CD4-positive, alpha-beta T cell treated with Interleukin-6 for 4 hours (primary cell): ENCODE results near the gene MUSTN1.

ENCODE experiments used
- DNase-seq: peaks from one replicate; pipeline ENCODE4 v3.0.0-alpha.2; 2020; ENCODE audit warnings: mixed read lengths

Gene MUSTN1

GRCh38 chr3:52834871-52835501 lies at the start of gene MUSTN1:
TSS of gene MUSTN1 (minus strand) at chr3:52835019. CDS start at chr3:52834948, 71 bp downstream.
- no peak for DNase-seq

GRCh38 chr3:52882377-52882776 lies 47.6 kb upstream of the MUSTN1 start:
- DNase-seq: no peak

- no peak for DNase-seq
Measured at GRCh38 chr3:52881871-52882270, 47.1 kb upstream of the MUSTN1 start.

GRCh38 chr3:52880474-52880873 lies 45.7 kb upstream of the MUSTN1 start:
- no peak for DNase-seq

- DNase-seq: no peak
Measured at GRCh38 chr3:52880047-52880446, 45.2 kb upstream of the MUSTN1 start.

GRCh38 chr3:52879581-52879980 lies 44.8 kb upstream of the MUSTN1 start:
- DNase-seq: no peak

GRCh38 chr3:52879090-52879489 lies 44.3 kb upstream of the MUSTN1 start:
- DNase-seq: no peak

- no peak for DNase-seq
Measured at GRCh38 chr3:52877085-52877484, 42.3 kb upstream of the MUSTN1 start.

- DNase-seq: peak; percentile 19
Measured at GRCh38 chr3:52874864-52875587, 40.2 kb upstream of the MUSTN1 start.

- no peak for DNase-seq
Measured at GRCh38 chr3:52874160-52874701, 39.4 kb upstream of the MUSTN1 start.

GRCh38 chr3:52873433-52874159 lies 38.8 kb upstream of the MUSTN1 start:
- no peak for DNase-seq

- no peak for DNase-seq
Measured at GRCh38 chr3:52872245-52872644, 37.4 kb upstream of the MUSTN1 start.

GRCh38 chr3:52871761-52872160 lies 36.9 kb upstream of the MUSTN1 start:
- no peak for DNase-seq

- no peak for DNase-seq
Measured at GRCh38 chr3:52870471-52870870, 35.7 kb upstream of the MUSTN1 start.

- DNase-seq: no peak
Measured at GRCh38 chr3:52866427-52866826, 31.6 kb upstream of the MUSTN1 start.

GRCh38 chr3:52865994-52866393 lies 31.2 kb upstream of the MUSTN1 start:
- DNase-seq: no peak

GRCh38 chr3:52860424-52860768 lies 25.6 kb upstream of the MUSTN1 start:
- no peak for DNase-seq

GRCh38 chr3:52859686-52860423 lies 25.0 kb upstream of the MUSTN1 start:
- no peak for DNase-seq

- DNase-seq: no peak
Measured at GRCh38 chr3:52857864-52858263, 23.0 kb upstream of the MUSTN1 start.

GRCh38 chr3:52857133-52857532 lies 22.3 kb upstream of the MUSTN1 start:
- DNase-seq: no peak

- DNase-seq: no peak
Measured at GRCh38 chr3:52856666-52857065, 21.8 kb upstream of the MUSTN1 start.

- DNase-seq: no peak
Measured at GRCh38 chr3:52854013-52854412, 19.2 kb upstream of the MUSTN1 start.

GRCh38 chr3:52852419-52852818 lies 17.6 kb upstream of the MUSTN1 start:
- no peak for DNase-seq
